ENCODE measurements around the gene CHST15. TPM values are rescaled to one million over a fixed set of nuclear protein-coding genes. Genes with fewer than 3 reads are reported as not detected.

Gene CHST15
- total RNA-seq, 1 donor from 2014 or later = 27.0 TPM

GRCh38 chr10:123996302-123996701, 97.1 kb downstream of the CHST15 start:
- Histone ChIP-seq H3K27ac (no peak overlapping the region), H3K36me3 (no peaks in the 10 kb centered on the region), H3K4me3 (no peak overlapping the region), H3K4me1 (peaks cover 23% of the 10 kb centered on the region), H3K9me3 (no peaks in the 10 kb centered on the region), H3K27me3 (peaks cover 5% of the 10 kb centered on the region)
- intact Hi-C loops (cut with DNase I) = loop anchor here (10.0 kb wide), 1 partner anchor 158 kb away; no protein-coding TSS in a partner anchor
- DNase-seq (ENCODE audit: extremely low spot score in 2 of 2) = peak; percentile 46 to 79
- TF ChIP-seq POLR2AphosphoS5 (IDR thresholded peaks at IDR 0.05; ENCODE audit: insufficient read depth in 1 of 2, low read depth in 1 of 2) (no peak), POLR2A (IDR thresholded peaks at IDR 0.05) (no peak), CTCF (IDR thresholded peaks at IDR 0.05) (no peak)

GRCh38 chr10:123995461-123996131, 97.8 kb downstream of the CHST15 start:
- Histone ChIP-seq H3K4me1 (peaks cover 23% of the 10 kb centered on the region), H3K36me3 (no peaks in the 10 kb centered on the region), H3K27me3 (peaks cover 5% of the 10 kb centered on the region), H3K9me3 (no peaks in the 10 kb centered on the region), H3K4me3 (peak overlapping the region; percentile 16 to 26), H3K27ac (no peak overlapping the region)
- TF ChIP-seq POLR2A (IDR thresholded peaks at IDR 0.05) (no peak), POLR2AphosphoS5 (IDR thresholded peaks at IDR 0.05; ENCODE audit: insufficient read depth in 1 of 2, low read depth in 1 of 2) (peak in 1 of 2 donors; percentile 34), CTCF (IDR thresholded peaks at IDR 0.05) (peak in 1 of 3 experiments; percentile 36)
- peak; percentile 87 to 88 for DNase-seq (ENCODE audit: extremely low spot score in 2 of 2)
- intact Hi-C loops (cut with DNase I) = loop anchor here (10.0 kb wide), 1 partner anchor 159 kb away; no protein-coding TSS in a partner anchor

GRCh38 chr10:123995082-123995460, 98.3 kb downstream of the CHST15 start:
- DNase-seq (ENCODE audit: extremely low spot score in 2 of 2) = peak; percentile 84 to 93
- TF ChIP-seq POLR2AphosphoS5 (IDR thresholded peaks at IDR 0.05; ENCODE audit: insufficient read depth in 1 of 2, low read depth in 1 of 2) (no peak), CTCF (IDR thresholded peaks at IDR 0.05) (no peak), POLR2A (IDR thresholded peaks at IDR 0.05) (no peak)
- no peaks in the 10 kb centered on the region for H3K9me3 ChIP-seq
- H3K27ac ChIP-seq = no peak overlapping the region
- H3K4me3 ChIP-seq = peak overlapping the region; percentile 16 to 26
- intact Hi-C loops (cut with DNase I) = loop anchor here (10.0 kb wide), 1 partner anchor 160 kb away; no protein-coding TSS in a partner anchor
- H3K27me3 ChIP-seq = peaks cover 5% of the 10 kb centered on the region
- H3K36me3 ChIP-seq = no peaks in the 10 kb centered on the region
- peaks cover 23% of the 10 kb centered on the region for H3K4me1 ChIP-seq

- H3K4me3 ChIP-seq = peak overlapping the region; percentile 16 to 26
- H3K9me3 ChIP-seq = no peaks in the 10 kb centered on the region
- intact Hi-C loops (cut with DNase I) = loop anchor here (1.0 to 10.0 kb wide), 3 partner anchors 98 to 395 kb away; partner anchors contain the start of gene CHST15
- H3K27me3 ChIP-seq = peaks cover 5% of the 10 kb centered on the region
- TF ChIP-seq CTCF (IDR thresholded peaks at IDR 0.05) (peak; percentile 88 to 100 (median 99)), POLR2A (IDR thresholded peaks at IDR 0.05) (peak in 1 of 2 donors; percentile 6), POLR2AphosphoS5 (IDR thresholded peaks at IDR 0.05; ENCODE audit: insufficient read depth in 1 of 2, low read depth in 1 of 2) (peak; percentile 30 to 34)
- no peaks in the 10 kb centered on the region for H3K36me3 ChIP-seq
- peaks cover 23% of the 10 kb centered on the region for H3K4me1 ChIP-seq
- no peak overlapping the region for H3K27ac ChIP-seq
- peak; percentile 91 to 92 for DNase-seq (ENCODE audit: extremely low spot score in 2 of 2)
Observed at GRCh38 chr10:123994417-123995081, 98.8 kb downstream of the CHST15 start.

All from vagina (tissue), 2 donors.